Gastroesophageal sphincter (tissue), 3 donors: Measurements from ENCODE around the gene RPRML.

Source experiments
- EP300 ChIP-seq: sonication (generic); formaldehyde crosslinking; IDR thresholded peaks from one replicate; pipeline ENCODE4 v1.6.1; 2017; ENCODE audit warnings: antibody characterized with exemption, mild to moderate bottlenecking
- POLR2A ChIP-seq, 2 donors: fragments of 450-650 bp; IDR thresholded peaks; one replicate each; pipeline ENCODE4 v1.6.1; 2017; ENCODE audit warnings: antibody characterized with exemption in 2 of 2, mild to moderate bottlenecking in 2 of 2, moderate library complexity in 1 of 2
- TF ChIP-seq, protein P1 (sequence below), 4 experiments: fragments of 200-600 bp in 2 of 4; fragments of 450-650 bp in 2 of 4; sonication (generic) in 1 of 4; IDR thresholded peaks; one replicate each; pipeline ENCODE4 v1.5.1; 2017 to 2019; ENCODE audit warnings: antibody characterized with exemption in 4 of 4, mild to moderate bottlenecking in 2 of 4, moderate library complexity in 2 of 4

DNA sequence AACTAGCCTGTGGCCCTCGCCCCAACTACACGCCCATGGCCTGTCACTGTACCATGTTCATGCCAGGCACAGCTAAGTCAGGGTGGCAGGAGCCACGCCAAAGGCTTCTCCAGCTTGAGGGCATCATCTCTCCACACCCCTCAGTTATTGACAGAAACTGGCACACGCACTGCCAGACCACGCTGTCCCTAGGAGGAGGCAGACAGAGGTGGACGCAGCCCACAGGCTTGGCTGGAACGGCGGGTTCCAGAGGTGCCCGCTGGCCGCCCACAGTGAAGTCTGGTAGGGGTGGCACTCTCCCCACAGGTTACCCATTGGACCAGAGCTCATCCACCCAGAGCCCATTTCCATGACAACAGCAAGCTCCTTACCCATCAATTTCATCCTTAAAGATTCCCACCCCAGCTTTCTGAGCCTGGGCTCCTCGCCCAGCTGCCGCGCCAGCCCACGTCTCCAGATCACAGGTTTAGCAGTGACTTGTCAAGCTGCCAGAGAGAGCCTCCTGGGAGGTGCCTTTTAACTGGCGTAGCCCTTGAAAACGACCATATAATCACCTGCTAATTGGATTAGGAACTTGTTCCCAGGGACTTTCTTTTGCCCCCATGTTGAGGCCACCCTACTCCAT, 27.9 kb downstream of the RPRML start:
- TF ChIP-seq, protein P1, sequence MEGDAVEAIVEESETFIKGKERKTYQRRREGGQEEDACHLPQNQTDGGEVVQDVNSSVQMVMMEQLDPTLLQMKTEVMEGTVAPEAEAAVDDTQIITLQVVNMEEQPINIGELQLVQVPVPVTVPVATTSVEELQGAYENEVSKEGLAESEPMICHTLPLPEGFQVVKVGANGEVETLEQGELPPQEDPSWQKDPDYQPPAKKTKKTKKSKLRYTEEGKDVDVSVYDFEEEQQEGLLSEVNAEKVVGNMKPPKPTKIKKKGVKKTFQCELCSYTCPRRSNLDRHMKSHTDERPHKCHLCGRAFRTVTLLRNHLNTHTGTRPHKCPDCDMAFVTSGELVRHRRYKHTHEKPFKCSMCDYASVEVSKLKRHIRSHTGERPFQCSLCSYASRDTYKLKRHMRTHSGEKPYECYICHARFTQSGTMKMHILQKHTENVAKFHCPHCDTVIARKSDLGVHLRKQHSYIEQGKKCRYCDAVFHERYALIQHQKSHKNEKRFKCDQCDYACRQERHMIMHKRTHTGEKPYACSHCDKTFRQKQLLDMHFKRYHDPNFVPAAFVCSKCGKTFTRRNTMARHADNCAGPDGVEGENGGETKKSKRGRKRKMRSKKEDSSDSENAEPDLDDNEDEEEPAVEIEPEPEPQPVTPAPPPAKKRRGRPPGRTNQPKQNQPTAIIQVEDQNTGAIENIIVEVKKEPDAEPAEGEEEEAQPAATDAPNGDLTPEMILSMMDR (IDR thresholded peaks at IDR 0.05) = no peak
- TF ChIP-seq POLR2A (IDR thresholded peaks at IDR 0.05) (no peak), EP300 (no peak)
